Hepatocyte (in vitro differentiated cells): ENCODE data around the gene RFFL. TPM values are rescaled to one million over a fixed set of nuclear protein-coding genes. Genes with fewer than 3 reads are reported as not detected.

ENCODE experiments used
- DNase-seq: peaks from one replicate; pipeline ENCODE4 v3.0.0-alpha.2; 2016; ENCODE audit warnings: low spot score
- H2AFZ ChIP-seq: fragments of 200-600 bp; sonication (generic); 2 replicates; pipeline ENCODE4 v1.6.0; 2016; ENCODE audit warnings: antibody characterized with exemption, mild to moderate bottlenecking
- H3K27ac ChIP-seq: fragments of 200-600 bp; sonication (generic); 2 replicates; pipeline ENCODE4 v1.5.1; 2016; ENCODE audit warnings: mild to moderate bottlenecking
- H3K27me3 ChIP-seq: fragments of 200-600 bp; sonication (generic); 2 replicates; pipeline ENCODE4 v1.6.1; 2016
- H3K36me3 ChIP-seq: fragments of 200-600 bp; sonication (generic); replicated peaks from 2 replicates; pipeline ENCODE4 v1.5.1; 2016; ENCODE audit warnings: low read depth; ENCODE audit not compliant: insufficient read depth
- H3K4me1 ChIP-seq: fragments of 200-600 bp; sonication (generic); 2 replicates; pipeline ENCODE4 v1.5.1; 2016; ENCODE audit warnings: mild to moderate bottlenecking, moderate library complexity; ENCODE audit not compliant: insufficient read depth
- H3K4me2 ChIP-seq: fragments of 200-600 bp; sonication (generic); 2 replicates; pipeline ENCODE4 v1.6.0; 2016
- H3K4me3 ChIP-seq: fragments of 200-600 bp; sonication (generic); 2 replicates; pipeline ENCODE4 v1.5.1; 2016; ENCODE audit warnings: mild to moderate bottlenecking
- H3K79me2 ChIP-seq: fragments of 200-600 bp; sonication (generic); 2 replicates; pipeline ENCODE4 v1.6.0; 2017; ENCODE audit warnings: mild to moderate bottlenecking
- H3K9me2 ChIP-seq: fragments of 200-600 bp; sonication (generic); replicated peaks from 2 replicates; pipeline ENCODE4 v1.6.0; 2017; ENCODE audit warnings: mild to moderate bottlenecking; ENCODE audit not compliant: insufficient read depth
- H3K9me3 ChIP-seq: fragments of 200-600 bp; sonication (generic); 2 replicates; pipeline ENCODE4 v1.5.1; 2016; ENCODE audit warnings: low read depth, mild to moderate bottlenecking
- H4K20me1 ChIP-seq: fragments of 200-600 bp; sonication (generic); 2 replicates; pipeline ENCODE4 v1.6.0; 2016; ENCODE audit warnings: mild to moderate bottlenecking; ENCODE audit not compliant: insufficient read depth, poor library complexity, severe bottlenecking
- EZH2 ChIP-seq: fragments of 200-600 bp; sonication (generic); IDR thresholded peaks from 2 replicates; pipeline ENCODE4 v1.6.1; 2016; ENCODE audit warnings: antibody characterized with exemption, mild to moderate bottlenecking, borderline replicate concordance
- EZH2phosphoT487 ChIP-seq: fragments of 200-600 bp; sonication (generic); IDR thresholded peaks from one replicate; pipeline ENCODE4 v1.6.1; 2018; ENCODE audit warnings: antibody characterized with exemption, mild to moderate bottlenecking, low read depth, moderate library complexity; ENCODE audit not compliant: unreplicated experiment, severe bottlenecking
- WGBS: methylation state at CpG from one replicate; pipeline ENCODE4 v1.1.6; 2016; ENCODE audit warnings: low lambda C conversion rate; ENCODE audit errors: missing lambda C conversion rate; 5-methylcytosine and 5-hydroxymethylcytosine counted together
- polyA plus RNA-seq: library from polyadenylated mRNA; unstranded; fragments of >200 nt; fragmentation: Nextera tagmentation; extraction: Ambion mirVana; gene quantifications from 2 replicates; pipeline ENCODE4 v1.2.1, GENCODE V29; 2016
- total RNA-seq: library from RNA; depleted of rRNA; stranded (reverse); fragments of >200 nt; gene quantifications from 2 replicates; pipeline ENCODE4 v1.2.3, GENCODE V29; 2014
- TF ChIP-seq, protein P1 (sequence below): fragments of 200-600 bp; sonication (generic); IDR thresholded peaks from 2 replicates; pipeline ENCODE4 v1.5.1; 2016; ENCODE audit warnings: antibody characterized with exemption, mild to moderate bottlenecking; ENCODE audit not compliant: poor library complexity

RFFL gene
- total and polyA plus RNA-seq, 2 experiments from 2014 or later, result 12.9 to 22.7 TPM

DNA sequence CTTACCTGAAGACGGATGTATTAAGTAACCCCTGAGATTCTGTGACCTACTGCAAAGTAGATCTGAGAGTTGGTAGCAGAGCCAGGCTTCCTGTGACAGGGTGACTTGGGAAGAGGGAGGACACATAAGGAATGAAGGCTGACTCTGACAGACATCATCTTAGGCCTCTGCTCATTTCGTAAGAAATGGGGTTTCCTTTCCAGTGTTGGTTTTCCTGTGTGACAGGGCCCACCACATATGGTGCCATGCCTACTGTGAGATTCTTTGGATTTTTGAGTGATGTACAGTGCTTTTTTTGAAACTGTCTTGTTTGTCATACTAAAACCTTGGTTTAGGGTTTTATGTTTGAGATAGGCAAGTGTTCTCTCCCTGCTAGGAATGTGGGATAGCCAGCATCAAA is 70.5 kb downstream of the RFFL start:
- H3K9me2 ChIP-seq, result no peaks in the 10 kb centered on the region
- H3K4me1 ChIP-seq, result no peaks in the 10 kb centered on the region
- no peak overlapping the region for H3K4me2 ChIP-seq
- no peak overlapping the region for H3K27ac ChIP-seq
- no peak overlapping the region for H2AFZ ChIP-seq
- DNase-seq, result no peak
- no peaks in the 10 kb centered on the region for H3K27me3 ChIP-seq
- H3K4me3 ChIP-seq, result no peak overlapping the region
- H3K9me3 ChIP-seq, result no peaks in the 10 kb centered on the region
- WGBS, result 82% methylated on average over 2 of the region's 2 CpGs
- no peaks in the 10 kb centered on the region for H3K36me3 ChIP-seq
- TF ChIP-seq EZH2phosphoT487, result no peak
- no peak for TF ChIP-seq EZH2
- TF ChIP-seq, protein P1, sequence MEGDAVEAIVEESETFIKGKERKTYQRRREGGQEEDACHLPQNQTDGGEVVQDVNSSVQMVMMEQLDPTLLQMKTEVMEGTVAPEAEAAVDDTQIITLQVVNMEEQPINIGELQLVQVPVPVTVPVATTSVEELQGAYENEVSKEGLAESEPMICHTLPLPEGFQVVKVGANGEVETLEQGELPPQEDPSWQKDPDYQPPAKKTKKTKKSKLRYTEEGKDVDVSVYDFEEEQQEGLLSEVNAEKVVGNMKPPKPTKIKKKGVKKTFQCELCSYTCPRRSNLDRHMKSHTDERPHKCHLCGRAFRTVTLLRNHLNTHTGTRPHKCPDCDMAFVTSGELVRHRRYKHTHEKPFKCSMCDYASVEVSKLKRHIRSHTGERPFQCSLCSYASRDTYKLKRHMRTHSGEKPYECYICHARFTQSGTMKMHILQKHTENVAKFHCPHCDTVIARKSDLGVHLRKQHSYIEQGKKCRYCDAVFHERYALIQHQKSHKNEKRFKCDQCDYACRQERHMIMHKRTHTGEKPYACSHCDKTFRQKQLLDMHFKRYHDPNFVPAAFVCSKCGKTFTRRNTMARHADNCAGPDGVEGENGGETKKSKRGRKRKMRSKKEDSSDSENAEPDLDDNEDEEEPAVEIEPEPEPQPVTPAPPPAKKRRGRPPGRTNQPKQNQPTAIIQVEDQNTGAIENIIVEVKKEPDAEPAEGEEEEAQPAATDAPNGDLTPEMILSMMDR, result no peak
- H4K20me1 ChIP-seq, result no peaks in the 10 kb centered on the region
- H3K79me2 ChIP-seq, result no peaks in the 10 kb centered on the region

DNA sequence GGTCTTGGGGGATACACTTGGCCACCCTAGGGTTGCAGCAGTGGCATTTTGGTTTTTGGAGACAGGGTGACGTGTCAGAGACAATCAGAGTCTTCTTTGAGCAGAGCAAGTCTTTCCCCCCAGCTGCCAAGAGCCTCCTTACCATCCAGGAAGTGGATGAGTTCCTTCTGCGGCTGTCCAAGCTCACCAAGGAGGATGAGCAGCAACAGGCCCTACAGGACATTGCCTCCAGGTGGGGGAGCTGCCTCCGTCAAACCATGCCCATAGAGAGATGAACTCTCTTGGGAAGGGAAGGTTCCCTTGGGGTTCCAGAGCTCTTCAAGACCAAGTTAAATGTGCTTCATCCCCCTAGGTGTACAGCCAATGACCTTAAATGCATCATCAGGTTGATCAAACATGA is 71.9 kb downstream of the RFFL start:
- H3K27ac ChIP-seq, result no peak overlapping the region
- no peaks in the 10 kb centered on the region for H3K79me2 ChIP-seq
- no peak for DNase-seq
- TF ChIP-seq EZH2phosphoT487, result no peak
- TF ChIP-seq EZH2, result no peak
- TF ChIP-seq, protein P1, result no peak
- H2AFZ ChIP-seq, result no peak overlapping the region
- no peak overlapping the region for H3K4me3 ChIP-seq
- H3K9me2 ChIP-seq, result no peaks in the 10 kb centered on the region
- H4K20me1 ChIP-seq, result no peaks in the 10 kb centered on the region
- WGBS, result 92% methylated on average over 3 of the region's 3 CpGs
- no peaks in the 10 kb centered on the region for H3K9me3 ChIP-seq
- H3K4me2 ChIP-seq, result no peak overlapping the region
- H3K36me3 ChIP-seq, result no peaks in the 10 kb centered on the region
- H3K4me1 ChIP-seq, result no peaks in the 10 kb centered on the region
- no peaks in the 10 kb centered on the region for H3K27me3 ChIP-seq

DNA sequence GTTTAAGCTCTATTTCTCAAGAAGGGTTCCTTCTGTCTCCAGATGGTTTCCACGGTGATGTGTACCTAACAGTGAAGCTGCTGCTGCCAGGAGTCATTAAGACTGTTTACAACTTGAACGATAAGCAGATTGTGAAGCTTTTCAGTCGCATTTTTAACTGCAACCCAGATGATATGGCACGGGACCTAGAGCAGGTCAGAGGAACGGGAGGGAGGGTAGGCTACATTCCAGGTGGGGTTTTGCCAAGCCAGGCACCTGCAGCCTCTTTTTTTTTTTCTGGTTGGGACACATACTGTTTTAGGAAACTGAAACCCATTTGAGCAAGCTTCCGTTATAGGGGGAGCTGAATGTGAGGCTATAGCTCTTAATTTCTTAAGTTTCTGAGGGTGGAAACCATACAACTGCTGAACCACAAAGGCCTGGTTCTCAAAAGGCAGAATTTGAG is 72.6 kb downstream of the RFFL start:
- H2AFZ ChIP-seq, result no peak overlapping the region
- TF ChIP-seq, protein P1, result no peak
- no peak for TF ChIP-seq EZH2phosphoT487
- no peak for TF ChIP-seq EZH2

DNA sequence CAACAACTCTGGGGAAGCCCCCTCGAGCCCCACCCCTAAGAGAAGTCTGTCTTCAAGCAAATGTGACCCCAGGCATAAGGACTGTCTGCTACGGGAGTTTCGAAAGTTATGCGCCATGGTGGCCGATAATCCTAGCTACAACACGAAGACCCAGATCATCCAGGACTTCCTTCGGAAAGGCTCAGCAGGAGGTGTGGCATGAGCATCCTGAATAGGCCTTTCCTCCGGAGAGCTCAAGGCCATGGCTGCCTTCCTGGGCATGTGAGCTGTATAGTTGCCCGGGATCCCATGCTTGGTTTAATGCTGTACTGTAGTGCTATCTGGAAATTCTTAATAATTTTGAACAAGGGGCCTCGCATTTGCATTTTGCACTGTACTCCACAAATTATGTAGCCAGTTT is 74.0 kb downstream of the RFFL start:
- H2AFZ ChIP-seq, result no peak overlapping the region
- H3K36me3 ChIP-seq, result no peaks in the 10 kb centered on the region
- H3K4me2 ChIP-seq, result no peak overlapping the region
- peaks cover 7% of the 10 kb centered on the region for H3K79me2 ChIP-seq
- H3K9me3 ChIP-seq, result no peaks in the 10 kb centered on the region
- H3K27me3 ChIP-seq, result no peaks in the 10 kb centered on the region
- TF ChIP-seq EZH2, result no peak
- H3K4me3 ChIP-seq, result no peak overlapping the region
- no peak for DNase-seq
- H3K4me1 ChIP-seq, result no peaks in the 10 kb centered on the region
- no peak overlapping the region for H3K27ac ChIP-seq
- H3K9me2 ChIP-seq, result no peaks in the 10 kb centered on the region
- no peaks in the 10 kb centered on the region for H4K20me1 ChIP-seq
- WGBS, result 96% methylated on average over 10 of the region's 10 CpGs

More for the DNA sequence above, 72.6 kb downstream of the RFFL start:
- Histone ChIP-seq H3K27ac (no peak overlapping the region), H3K27me3 (no peaks in the 10 kb centered on the region), H3K36me3 (no peaks in the 10 kb centered on the region), H3K4me1 (no peaks in the 10 kb centered on the region), H3K9me2 (no peaks in the 10 kb centered on the region), H3K4me2 (no peak overlapping the region), H3K4me3 (no peak overlapping the region), H3K79me2 (no peaks in the 10 kb centered on the region), H3K9me3 (no peaks in the 10 kb centered on the region), H4K20me1 (no peaks in the 10 kb centered on the region)
- peak; percentile 56 for DNase-seq
- 42% methylated on average over 6 of the region's 6 CpGs for WGBS
